AG04449 (cell line): Measurements from ENCODE around the gene ADH6.

Source experiments
- CTCF ChIA-PET: fragments of 350-600 bp; formaldehyde crosslinking; extraction: SDS; loops from one replicate; lab custom pipeline; 2021; ENCODE audit warnings: antibody characterized with exemption; lab: Yijun Ruan, JAX
- POLR2A ChIA-PET: fragments of 400-600, 350-600 bp; formaldehyde crosslinking; extraction: SDS; loops from one replicate; lab custom pipeline; 2020; ENCODE audit warnings: antibody characterized with exemption, inconsistent platforms; lab: Yijun Ruan, JAX
- DNase-seq: peaks from one replicate; pipeline ENCODE4 v3.0.0-alpha.2; 2010; ENCODE audit warnings: low read depth, low spot score
- H3K4me3 ChIP-seq: 2 replicates; pipeline ENCODE4 v1.5.1; 2011; ENCODE audit warnings: low read depth, mild to moderate bottlenecking, control low read depth, low read length
- CTCF ChIP-seq: IDR thresholded peaks from one replicate; pipeline ENCODE4 v1.5.1; 2011; ENCODE audit warnings: mild to moderate bottlenecking, moderate library complexity, low read length, control low read depth, inconsistent platforms; ENCODE audit not compliant: insufficient read depth; ENCODE audit errors: missing control alignments

ADH6 gene

GRCh38 chr4:99157478-99157935 is 61.5 kb downstream of the ADH6 start:
- no peak overlapping the region for H3K4me3 ChIP-seq
- no peak for TF ChIP-seq CTCF
- POLR2A ChIA-PET, result no interaction called here
- no peak for DNase-seq
- CTCF ChIA-PET, result no interaction called here

GRCh38 chr4:99156992-99157391 is 62.1 kb downstream of the ADH6 start:
- CTCF ChIA-PET, result no interaction called here
- POLR2A ChIA-PET, result no interaction called here
- no peak overlapping the region for H3K4me3 ChIP-seq
- no peak for TF ChIP-seq CTCF
- DNase-seq, result no peak

- no peak for DNase-seq
- POLR2A ChIA-PET, result no interaction called here
- H3K4me3 ChIP-seq, result no peak overlapping the region
- no peak for TF ChIP-seq CTCF
- CTCF ChIA-PET, result no interaction called here
Measured at GRCh38 chr4:99154658-99155342, 64.2 kb downstream of the ADH6 start.
